ENCODE measurements around the gene DEDD2.

DNA sequence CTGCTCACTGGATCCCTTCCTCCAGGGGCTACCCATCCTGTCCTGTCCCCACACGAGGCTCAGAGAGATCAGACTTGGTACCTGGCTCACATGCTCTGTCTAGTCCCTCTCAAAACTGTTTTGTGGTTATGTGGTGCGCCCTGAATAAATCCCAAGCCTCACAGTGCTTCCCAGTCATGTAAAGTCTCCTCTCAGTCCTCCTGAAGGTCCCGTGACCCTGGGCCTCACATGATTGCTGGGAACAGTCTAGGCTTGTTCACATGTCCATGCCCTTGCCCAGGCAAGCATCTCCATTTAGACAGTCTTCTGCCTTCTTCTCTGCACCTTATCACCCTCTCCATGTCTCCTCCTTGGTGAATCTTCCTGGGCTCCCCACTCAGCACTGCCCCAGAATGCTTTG lies 49.3 kb downstream of the DEDD2 start:
- TF ChIP-seq POLR2A (IDR thresholded peaks at IDR 0.05; ENCODE audit: low read depth, low read length) (no peak), POLR2AphosphoS5 (IDR thresholded peaks at IDR 0.05; ENCODE audit: low read depth, low read length) (no peak), TAF1 (IDR thresholded peaks at IDR 0.05; ENCODE audit: borderline replicate concordance, low read depth, low read length) (no peak)

Data from GM12892 (cell line).